Measurements from ENCODE around the gene PFDN2. TPM values are rescaled to one million over a fixed set of nuclear protein-coding genes. Genes with fewer than 3 reads are reported as not detected.

PFDN2 gene
- total RNA-seq, result 17.0 and 36.5 TPM in 2 replicates

GRCh38 chr1:161117759-161118581, at the start of gene PFDN2, which contains the start of gene NIT1:
Gene PFDN2, minus strand, starts transcription at chr1:161118037. Its CDS starts 11 bp downstream, at chr1:161118026.
Gene NIT1, plus strand, starts transcription at chr1:161118105. Its CDS starts 72 bp downstream, at chr1:161118177.

DNA sequence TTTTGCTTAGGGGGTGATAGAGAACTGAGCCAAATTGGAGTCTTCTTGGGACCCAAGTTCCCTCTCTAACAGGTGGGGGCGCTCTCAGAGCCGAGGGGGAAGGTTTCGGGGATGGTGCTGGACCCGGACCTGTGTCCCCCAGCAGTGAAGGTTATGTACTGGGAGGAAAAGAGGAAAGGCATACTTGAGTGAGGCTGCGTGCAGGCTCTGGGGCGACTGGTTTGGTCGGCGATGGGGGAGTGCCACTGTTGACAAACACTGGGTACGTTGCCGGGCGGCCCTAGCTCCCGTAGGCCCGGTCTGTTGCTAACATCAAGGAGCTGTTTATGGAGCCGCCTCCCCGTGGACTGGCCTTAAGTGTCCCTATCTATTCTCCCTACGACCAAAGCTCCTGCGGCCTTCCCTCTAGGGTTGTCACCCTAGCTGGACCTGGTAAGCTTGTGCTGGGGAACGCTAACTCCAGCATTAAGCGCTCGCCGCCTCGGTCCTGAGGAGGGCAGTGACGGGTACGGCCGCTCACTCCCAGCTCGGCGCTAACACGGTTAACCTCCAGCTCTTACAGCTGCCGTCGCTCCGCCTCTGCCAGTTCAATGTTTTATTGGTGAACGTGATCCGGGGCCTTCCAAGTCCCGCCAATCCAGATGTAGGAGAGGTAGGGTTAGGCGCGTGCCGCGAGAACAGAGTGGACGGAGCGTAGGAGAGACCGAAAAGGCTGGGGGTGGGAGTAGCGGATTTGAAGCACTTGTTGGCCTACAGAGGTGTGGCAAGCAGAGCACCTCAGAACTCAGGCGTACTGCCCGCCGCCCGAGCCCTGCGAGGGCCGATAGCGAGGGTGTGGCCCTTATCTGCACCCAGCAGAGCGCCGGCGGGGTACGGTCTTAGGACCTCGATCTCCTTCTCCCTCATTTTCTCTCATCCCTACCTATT, 48.2 kb upstream of the PFDN2 start, which contains the start of gene PPOX:
Gene PPOX (plus strand): TSS at position 685 of the 927 bp plus-strand sequence. CDS start 422 bp downstream, outside the sequence.

DNA sequence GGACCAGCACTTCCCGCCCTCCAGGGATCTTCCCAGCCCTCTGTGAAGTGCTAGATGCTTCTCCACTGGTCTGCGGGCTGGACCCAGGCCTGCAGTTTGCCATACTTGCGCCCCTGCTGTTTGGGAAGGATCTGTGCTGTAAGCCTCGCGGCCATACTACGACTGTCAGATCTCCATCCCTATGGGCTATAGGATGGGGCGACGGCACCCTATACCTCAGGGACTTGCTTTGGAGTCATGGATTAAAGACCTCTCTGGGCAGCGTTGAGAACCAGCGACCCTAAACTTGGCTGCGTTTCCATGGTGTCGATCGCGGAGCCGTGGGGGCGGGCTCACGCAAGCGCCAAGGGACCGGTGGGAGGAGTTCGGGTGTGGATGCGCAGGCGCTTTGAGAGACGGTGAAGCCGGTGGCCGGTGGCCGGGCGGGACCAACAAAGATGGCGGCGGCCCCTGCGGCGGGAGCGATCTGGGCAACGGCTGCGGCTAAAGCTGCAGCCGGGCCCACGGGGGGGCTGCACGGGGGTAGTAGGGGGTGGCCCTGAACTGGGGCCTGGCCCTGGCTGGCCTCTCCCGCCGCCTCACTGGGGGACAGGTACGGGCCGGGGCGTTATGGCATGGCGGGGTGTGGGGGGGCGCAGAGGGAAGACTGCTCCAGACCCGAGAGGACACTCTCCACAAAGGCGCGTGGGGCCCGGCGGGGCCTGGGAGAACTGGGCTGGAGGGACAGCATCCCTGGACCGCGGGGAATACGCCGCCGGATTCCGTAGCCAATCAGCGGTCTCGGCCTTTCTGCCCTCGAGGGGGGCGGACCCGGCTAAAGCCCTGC, 41.5 kb upstream of the PFDN2 start, which contains the start of gene USP21:
Gene USP21 (plus strand): TSS at position 414 of the 826 bp plus-strand sequence. CDS start 1,141 bp downstream, outside the sequence.

GRCh38 chr1:161153682-161154337, 36.0 kb upstream of the PFDN2 start, which contains the start of gene UFC1:
Gene UFC1, plus strand, starts transcription at chr1:161153978. Its CDS starts 20 bp downstream, at chr1:161153998.

DNA sequence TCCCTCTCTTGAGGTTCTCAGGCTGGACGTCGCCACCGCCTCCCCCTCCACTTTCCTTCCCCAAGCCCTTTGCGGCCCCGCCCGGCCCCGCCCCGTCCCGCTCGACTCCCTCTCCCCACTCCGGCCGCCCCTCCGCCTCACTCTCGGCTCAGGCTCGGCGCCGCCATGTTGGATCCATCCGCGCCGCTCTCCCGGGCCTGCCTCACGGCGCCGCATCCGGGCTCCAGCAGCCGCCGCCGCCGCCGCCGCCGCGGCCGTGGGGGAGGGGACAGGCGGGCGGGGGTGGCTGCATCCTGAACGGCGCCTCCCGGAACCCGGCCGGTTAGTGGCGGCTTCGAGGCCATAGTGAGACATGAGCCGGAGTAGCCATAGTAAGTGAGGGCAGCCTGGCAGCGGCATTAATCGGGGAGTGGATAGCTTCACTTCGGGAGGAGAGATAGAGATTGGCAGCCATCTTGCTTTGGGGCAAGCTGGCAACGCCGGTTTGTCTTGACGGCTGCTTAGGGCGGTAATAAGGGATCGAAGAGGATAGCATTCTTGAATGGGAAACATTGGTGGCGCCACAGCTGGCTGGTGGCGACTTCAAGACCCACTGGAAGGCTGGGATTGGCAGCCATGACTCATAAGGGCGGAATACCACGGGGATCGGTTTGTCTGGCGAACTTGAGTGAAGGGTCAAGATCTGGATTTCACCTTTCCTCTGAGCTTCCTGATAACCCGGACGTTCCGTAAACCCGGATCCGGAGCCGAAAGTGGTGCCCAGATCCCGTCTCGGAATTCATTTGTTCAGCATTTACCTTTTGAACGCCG, 14.8 kb upstream of the PFDN2 start, which contains the start of gene DEDD:
Gene DEDD (minus strand): TSS at position 258 of the 810 bp plus-strand sequence. CDS start 8,205 bp downstream, outside the sequence.

DNA sequence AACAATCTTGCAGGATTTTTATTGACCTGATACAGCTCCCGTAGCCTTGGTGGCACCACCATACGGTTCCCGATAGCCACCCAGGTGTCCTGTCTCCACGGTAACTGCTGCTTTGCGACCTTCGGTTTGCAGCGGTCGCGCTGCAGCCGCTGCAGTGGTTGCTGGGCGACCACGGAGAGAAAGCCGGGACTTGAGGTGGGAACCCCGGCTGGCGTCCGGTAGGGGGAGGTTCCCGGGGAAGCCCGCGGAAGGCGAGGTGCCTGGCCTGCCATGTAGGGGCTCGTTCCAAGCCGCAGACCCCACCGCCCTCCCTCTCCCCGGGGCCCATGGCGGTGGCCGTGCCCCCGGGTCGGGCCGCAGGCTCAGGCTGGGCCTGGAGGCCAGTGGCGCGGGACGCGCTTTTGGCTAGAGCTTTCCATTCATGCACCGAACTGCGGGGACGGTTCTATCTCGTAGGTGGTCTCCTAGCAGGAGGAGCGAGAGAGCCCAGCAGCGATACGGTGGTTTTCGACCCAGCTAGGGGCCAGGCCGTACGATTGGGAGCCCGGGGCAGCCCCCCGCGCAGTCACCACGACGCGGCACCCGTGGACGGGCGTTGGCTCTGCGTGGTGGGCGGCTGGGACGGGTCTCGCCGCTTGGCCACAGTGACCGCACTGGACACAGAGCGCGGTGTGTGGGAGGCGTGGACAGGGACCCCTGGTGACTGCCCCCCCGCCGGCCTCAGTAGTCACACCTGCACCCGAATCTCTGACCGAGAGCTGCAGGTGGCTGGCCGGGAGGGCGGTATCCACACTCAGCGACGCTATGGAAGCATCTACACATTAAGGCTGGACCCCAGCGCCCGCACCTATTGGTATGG, 19.4 kb downstream of the PFDN2 start, which contains the start of gene KLHDC9:
Gene KLHDC9 (plus strand): TSS at position 152 of the 859 bp plus-strand sequence. CDS start 175 bp downstream, at position 327.

DNA sequence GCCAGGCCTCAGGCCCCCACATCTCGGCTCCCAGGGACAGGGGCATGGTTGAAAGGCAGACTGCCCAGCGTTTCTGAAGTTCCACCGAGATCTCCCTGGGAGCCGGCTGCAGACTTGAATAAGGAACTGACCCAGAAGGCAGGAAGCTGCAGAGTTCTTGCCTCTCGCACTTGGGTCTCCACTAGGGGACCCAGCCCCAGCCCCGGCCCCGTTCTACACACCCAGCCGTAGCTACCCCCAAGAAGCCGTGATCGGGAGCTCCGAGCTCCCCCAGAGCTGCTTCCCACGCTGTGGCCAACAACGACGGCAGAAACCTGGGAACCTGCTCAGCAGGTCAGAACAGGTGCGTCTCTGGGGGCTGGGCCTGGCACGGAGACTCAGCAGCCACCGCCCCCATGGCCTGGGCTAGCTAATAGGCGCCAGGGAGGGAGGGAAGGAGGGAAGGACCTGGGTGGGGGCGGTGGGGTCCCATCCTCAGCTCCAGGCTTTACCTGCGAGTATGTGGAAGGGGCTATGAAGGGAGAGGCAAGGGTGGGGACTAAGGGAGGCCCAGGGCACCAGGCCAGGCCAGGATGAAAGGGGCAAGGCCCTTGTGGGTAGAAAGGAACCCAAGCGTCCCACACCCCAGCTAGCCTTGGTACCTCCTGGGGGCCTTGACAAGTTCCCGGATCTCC, 28.4 kb downstream of the PFDN2 start, which contains the start of gene NECTIN4:
Gene NECTIN4 (minus strand): TSS at position 308 of the 674 bp plus-strand sequence. CDS start 262 bp downstream, at position 46.

GRCh38 chr1:161069731-161070270, 48.0 kb downstream of the PFDN2 start, which contains the start of gene ARHGAP30:
Gene ARHGAP30, minus strand, starts transcription at chr1:161069891. Its CDS starts 267 bp downstream, at chr1:161069624.

Other genes with a start within 250 kb of the PFDN2 start
- not detected in 2 replicates for gene ITLN1, start 232.9 kb downstream of the PFDN2 start, total RNA-seq
- gene ITLN2, start 163.2 kb downstream of the PFDN2 start, total RNA-seq, result not detected in 2 replicates
- gene F11R, start 96.9 kb downstream of the PFDN2 start, total RNA-seq, result 5.1 and 8.9 TPM in 2 replicates
- gene TSTD1, start 79.1 kb downstream of the PFDN2 start, total RNA-seq, result 10.6 and 34.8 TPM in 2 replicates
- gene USF1, start 72.1 kb downstream of the PFDN2 start, total RNA-seq, result 72.8 and 75.5 TPM in 2 replicates
- gene ARHGAP30, start 48.1 kb downstream of the PFDN2 start, total RNA-seq, result not detected in 2 replicates
- gene NECTIN4, start 28.5 kb downstream of the PFDN2 start, total RNA-seq, result under 0.01 and 0.17 TPM in 2 replicates
- 1.9 and 4.5 TPM in 2 replicates for gene KLHDC9, start 19.7 kb downstream of the PFDN2 start, total RNA-seq
- 21.4 and 40.4 TPM in 2 replicates for gene NIT1, start 68 bp upstream of the PFDN2 start, total RNA-seq
- gene DEDD, start 14.6 kb upstream of the PFDN2 start, total RNA-seq, result 29.4 and 35.9 TPM in 2 replicates
- gene UFC1, start 35.9 kb upstream of the PFDN2 start, total RNA-seq, result 85.7 and 91.3 TPM in 2 replicates
- gene USP21, start 41.5 kb upstream of the PFDN2 start, total RNA-seq, result 10.9 and 12.6 TPM in 2 replicates
- gene PPOX, start 48.4 kb upstream of the PFDN2 start, total RNA-seq, result 7.8 and 14.3 TPM in 2 replicates
- 13.8 and 18.0 TPM in 2 replicates for gene B4GALT3, start 59.5 kb upstream of the PFDN2 start, total RNA-seq
- gene ADAMTS4, start 81.0 kb upstream of the PFDN2 start, total RNA-seq, result 2.3 and 3.1 TPM in 2 replicates
- gene NDUFS2, start 84.3 kb upstream of the PFDN2 start, total RNA-seq, result 180 and 202 TPM in 2 replicates
- 0.58 TPM in 1 of 2 replicates, not detected in the other for gene FCER1G, start 97.3 kb upstream of the PFDN2 start, total RNA-seq
- not detected in 2 replicates for gene APOA2, start 105.6 kb upstream of the PFDN2 start, total RNA-seq
- gene TOMM40L, start 108.0 kb upstream of the PFDN2 start, total RNA-seq, result 10.5 and 13.6 TPM in 2 replicates
- gene NR1I3, start 120.2 kb upstream of the PFDN2 start, total RNA-seq, result not detected in 2 replicates
- gene PCP4L1, start 140.7 kb upstream of the PFDN2 start, total RNA-seq, result not detected in 2 replicates
- gene MPZ, start 191.9 kb upstream of the PFDN2 start, total RNA-seq, result 0.87 and 0.99 TPM in 2 replicates
- gene SDHC, start 196.3 kb upstream of the PFDN2 start, total RNA-seq, result 29.6 and 38.7 TPM in 2 replicates
- not detected in 2 replicates for gene CFAP126, start 249.8 kb upstream of the PFDN2 start, total RNA-seq